ENCODE results near the gene FAM161A.

FAM161A gene

GRCh38 chr2:61775956-61776570 is 77.8 kb downstream of the FAM161A start:
- no peak for DNase-seq
